HUES64 (cell line): ENCODE measurements around the gene CTSG. TPM values are rescaled to one million over a fixed set of nuclear protein-coding genes. Genes with fewer than 3 reads are reported as not detected.

ENCODE experiments used
- H3K27ac ChIP-seq: 2 replicates; pipeline ENCODE4 v1.7.0; 2013; ENCODE audit warnings: low read depth, low read length, inconsistent platforms
- H3K27me3 ChIP-seq: 2 replicates; pipeline ENCODE4 v1.6.1; 2013; ENCODE audit warnings: mild to moderate bottlenecking, low read length; ENCODE audit not compliant: insufficient read depth
- H3K36me3 ChIP-seq: 2 replicates; pipeline ENCODE4 v1.6.1; 2013; ENCODE audit warnings: mild to moderate bottlenecking, low read length; ENCODE audit not compliant: insufficient read depth
- H3K4me1 ChIP-seq: 2 replicates; pipeline ENCODE4 v1.6.1; 2013; ENCODE audit warnings: mild to moderate bottlenecking, low read length, moderate library complexity; ENCODE audit not compliant: insufficient read depth
- H3K4me3 ChIP-seq: 2 replicates; pipeline ENCODE4 v1.5.1; 2013; ENCODE audit warnings: mild to moderate bottlenecking, low read length, moderate library complexity
- H3K9ac ChIP-seq: 2 replicates; pipeline ENCODE4 v1.6.1; 2013; ENCODE audit warnings: mild to moderate bottlenecking, low read depth, low read length
- H3K9me3 ChIP-seq: 2 replicates; pipeline ENCODE4 v1.6.1; 2013; ENCODE audit warnings: low read depth, low read length; ENCODE audit not compliant: insufficient read depth
- WGBS: fragments of 150-250, 120-280 bp; methylation state at CpG from one replicate; pipeline ENCODE4 v1.1.7; 2013; ENCODE audit warnings: missing lambda C conversion rate; 5-methylcytosine and 5-hydroxymethylcytosine counted together
- polyA plus RNA-seq, 2 experiments: library from polyadenylated mRNA; stranded (reverse); fragments of 50-300 nt; gene quantifications; one replicate each; pipeline ENCODE4 v1.2.3, GENCODE V29; 2013

Gene CTSG
- not detected for polyA plus RNA-seq (2013, experiment 1 of 2)
- polyA plus RNA-seq (2013, experiment 2 of 2): not detected

GRCh38 chr14:24576182-24576581, at the start of gene CTSG:
TSS of gene CTSG (minus strand) at chr14:24576250. CDS start at chr14:24576223, 27 bp downstream.
- H3K9me3 ChIP-seq: no peaks in the 10 kb centered on the region
- no peak within 1 kb of the TSS for H3K4me3 ChIP-seq
- no peak within 1 kb of the TSS for H3K9ac ChIP-seq
- no peaks in the 10 kb centered on the region for H3K27me3 ChIP-seq
- WGBS: 97% methylated on average over 3 of the region's 3 CpGs
- H3K4me1 ChIP-seq: no peaks in the 10 kb centered on the region
- H3K36me3 ChIP-seq: no peaks in the 10 kb centered on the region
- no peak within 1 kb of the TSS for H3K27ac ChIP-seq

- WGBS: 100% methylated on average over 2 of the region's 2 CpGs
- H3K9ac ChIP-seq: no peak overlapping the region
- no peak overlapping the region for H3K27ac ChIP-seq
- H3K4me3 ChIP-seq: no peak overlapping the region
- H3K4me1 ChIP-seq: no peaks in the 10 kb centered on the region
- H3K9me3 ChIP-seq: no peaks in the 10 kb centered on the region
- H3K36me3 ChIP-seq: no peaks in the 10 kb centered on the region
- H3K27me3 ChIP-seq: no peaks in the 10 kb centered on the region
These were observed 37.7 kb upstream of the CTSG start for GRCh38 chr14:24613747-24614146.

GRCh38 chr14:24613241-24613640, 37.2 kb upstream of the CTSG start:
- Histone ChIP-seq H3K9ac (no peak overlapping the region), H3K36me3 (no peaks in the 10 kb centered on the region), H3K27ac (no peak overlapping the region), H3K4me1 (no peaks in the 10 kb centered on the region), H3K27me3 (no peaks in the 10 kb centered on the region), H3K9me3 (no peaks in the 10 kb centered on the region), H3K4me3 (no peak overlapping the region)
- WGBS: 55% methylated on average over 1 of the region's 1 CpG

GRCh38 chr14:24612196-24612595, 36.1 kb upstream of the CTSG start:
- Histone ChIP-seq H3K4me3 (no peak overlapping the region), H3K27me3 (no peaks in the 10 kb centered on the region), H3K27ac (no peak overlapping the region), H3K9me3 (no peaks in the 10 kb centered on the region), H3K36me3 (no peaks in the 10 kb centered on the region), H3K9ac (no peak overlapping the region), H3K4me1 (no peaks in the 10 kb centered on the region)

GRCh38 chr14:24609655-24610344, 33.8 kb upstream of the CTSG start, which contains the start of gene GZMH:
TSS of gene GZMH (minus strand) at chr14:24609685. CDS start at chr14:24609613, 72 bp downstream.
- Histone ChIP-seq H3K27me3 (no peaks in the 10 kb centered on the region), H3K9ac (no peak within 1 kb of the TSS), H3K9me3 (no peaks in the 10 kb centered on the region), H3K4me1 (no peaks in the 10 kb centered on the region), H3K4me3 (no peak within 1 kb of the TSS), H3K27ac (no peak within 1 kb of the TSS), H3K36me3 (no peaks in the 10 kb centered on the region)
- 90% methylated on average over 2 of the region's 2 CpGs for WGBS

- Histone ChIP-seq H3K9ac (no peak overlapping the region), H3K9me3 (no peaks in the 10 kb centered on the region), H3K4me1 (no peaks in the 10 kb centered on the region), H3K27me3 (no peaks in the 10 kb centered on the region), H3K36me3 (no peaks in the 10 kb centered on the region), H3K4me3 (no peak overlapping the region), H3K27ac (no peak overlapping the region)
- 84% methylated on average over 8 of the region's 8 CpGs for WGBS
These were observed 31.8 kb upstream of the CTSG start for GRCh38 chr14:24607635-24608514.

GRCh38 chr14:24607081-24607480, 31.0 kb upstream of the CTSG start:
- WGBS: 89% methylated on average over 4 of the region's 4 CpGs
- Histone ChIP-seq H3K9ac (no peak overlapping the region), H3K27ac (no peak overlapping the region), H3K4me3 (no peak overlapping the region), H3K9me3 (no peaks in the 10 kb centered on the region), H3K27me3 (no peaks in the 10 kb centered on the region), H3K4me1 (no peaks in the 10 kb centered on the region), H3K36me3 (no peaks in the 10 kb centered on the region)

GRCh38 chr14:24606297-24606696, 30.2 kb upstream of the CTSG start:
- 90% methylated on average over 3 of the region's 3 CpGs for WGBS
- Histone ChIP-seq H3K36me3 (no peaks in the 10 kb centered on the region), H3K9ac (no peak overlapping the region), H3K27ac (no peak overlapping the region), H3K27me3 (no peaks in the 10 kb centered on the region), H3K9me3 (no peaks in the 10 kb centered on the region), H3K4me3 (no peak overlapping the region), H3K4me1 (no peaks in the 10 kb centered on the region)

- Histone ChIP-seq H3K4me3 (no peak overlapping the region), H3K4me1 (no peaks in the 10 kb centered on the region), H3K36me3 (no peaks in the 10 kb centered on the region), H3K9ac (no peak overlapping the region), H3K27me3 (no peaks in the 10 kb centered on the region), H3K9me3 (no peaks in the 10 kb centered on the region), H3K27ac (no peak overlapping the region)
- 81% methylated on average over 3 of the region's 3 CpGs for WGBS
These were observed 29.6 kb upstream of the CTSG start for GRCh38 chr14:24605435-24606190.

GRCh38 chr14:24597403-24597802, 21.4 kb upstream of the CTSG start:
- Histone ChIP-seq H3K4me1 (no peaks in the 10 kb centered on the region), H3K36me3 (no peaks in the 10 kb centered on the region), H3K9ac (no peak overlapping the region), H3K27me3 (no peaks in the 10 kb centered on the region), H3K27ac (no peak overlapping the region), H3K9me3 (peaks cover 7% of the 10 kb centered on the region; the same call in 1 of the 2 replicates), H3K4me3 (no peak overlapping the region)
